ENCODE data around the gene SYTL3. TPM values are rescaled to one million over a fixed set of nuclear protein-coding genes. Genes with fewer than 3 reads are reported as not detected.

The SYTL3 gene
- total RNA-seq, 1 experiment from 2014 or later: 0.65 TPM

DNA sequence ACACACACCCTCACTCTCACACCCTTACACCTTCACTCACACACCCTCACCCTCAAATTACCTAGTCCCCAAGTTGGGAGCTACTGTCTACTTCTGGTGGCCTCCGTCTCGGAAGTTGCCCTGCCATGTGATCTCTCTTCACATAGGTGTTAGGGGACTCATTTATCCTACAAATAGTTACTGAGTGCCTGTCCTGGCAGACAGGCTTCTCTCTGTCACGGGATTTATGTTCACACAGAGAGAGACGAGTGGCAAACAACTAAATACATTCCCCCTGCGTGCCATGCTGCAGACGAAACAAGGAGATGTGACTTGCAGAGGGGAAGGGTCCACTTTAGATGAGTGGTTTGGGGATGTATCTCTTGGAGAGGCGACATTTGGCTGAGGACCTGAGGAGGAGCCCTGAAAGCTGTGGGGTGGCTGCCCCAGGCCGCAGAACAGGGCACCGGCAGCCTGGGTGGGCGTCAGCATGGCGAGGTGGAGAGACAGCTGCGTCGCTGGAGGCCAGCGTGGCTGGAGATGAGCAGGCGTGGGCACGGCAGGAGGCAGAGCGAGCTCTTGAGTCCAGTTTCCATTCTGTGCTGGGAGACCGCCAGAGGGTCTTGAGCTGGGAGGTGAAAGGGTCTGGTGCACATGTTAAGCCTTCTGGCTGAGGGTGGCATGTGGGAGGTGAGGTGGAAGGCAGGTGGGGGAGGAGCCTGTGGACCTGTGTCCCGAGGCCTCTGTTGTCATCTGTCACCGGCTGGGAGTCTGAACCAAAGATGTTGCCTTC, 22.5 kb upstream of the SYTL3 start:
- Mint-ChIP-seq H3K27ac (ENCODE audit: low read depth, unreplicated experiment) (no peak overlapping the region), H3K36me3 (ENCODE audit: insufficient read depth, unreplicated experiment) (peaks cover 76% of the 10 kb centered on the region), H3K4me1 (ENCODE audit: insufficient read depth, unreplicated experiment) (peaks cover 10% of the 10 kb centered on the region), H3K4me3 (ENCODE audit: unreplicated experiment) (no peak overlapping the region), H3K27me3 (ENCODE audit: insufficient read depth, unreplicated experiment) (no peaks in the 10 kb centered on the region), H3K9me3 (ENCODE audit: unreplicated experiment) (no peaks in the 10 kb centered on the region)
- no peak for DNase-seq (ENCODE audit: unreplicated experiment)
- CTCF ChIA-PET: no interaction called here
- BruUV-seq (replicated peaks): no TSS peak
- intact Hi-C loops (cut with micrococcal nuclease): no loop called here
- POLR2A ChIA-PET: interaction anchor here (6.5 kb wide), 1 partner anchor 15 kb away, joined by 41 read pairs; the partner anchor contains the start of gene DYNLT1
- TF ChIP-seq, protein P1, sequence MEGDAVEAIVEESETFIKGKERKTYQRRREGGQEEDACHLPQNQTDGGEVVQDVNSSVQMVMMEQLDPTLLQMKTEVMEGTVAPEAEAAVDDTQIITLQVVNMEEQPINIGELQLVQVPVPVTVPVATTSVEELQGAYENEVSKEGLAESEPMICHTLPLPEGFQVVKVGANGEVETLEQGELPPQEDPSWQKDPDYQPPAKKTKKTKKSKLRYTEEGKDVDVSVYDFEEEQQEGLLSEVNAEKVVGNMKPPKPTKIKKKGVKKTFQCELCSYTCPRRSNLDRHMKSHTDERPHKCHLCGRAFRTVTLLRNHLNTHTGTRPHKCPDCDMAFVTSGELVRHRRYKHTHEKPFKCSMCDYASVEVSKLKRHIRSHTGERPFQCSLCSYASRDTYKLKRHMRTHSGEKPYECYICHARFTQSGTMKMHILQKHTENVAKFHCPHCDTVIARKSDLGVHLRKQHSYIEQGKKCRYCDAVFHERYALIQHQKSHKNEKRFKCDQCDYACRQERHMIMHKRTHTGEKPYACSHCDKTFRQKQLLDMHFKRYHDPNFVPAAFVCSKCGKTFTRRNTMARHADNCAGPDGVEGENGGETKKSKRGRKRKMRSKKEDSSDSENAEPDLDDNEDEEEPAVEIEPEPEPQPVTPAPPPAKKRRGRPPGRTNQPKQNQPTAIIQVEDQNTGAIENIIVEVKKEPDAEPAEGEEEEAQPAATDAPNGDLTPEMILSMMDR (IDR thresholded peaks at IDR 0.05; ENCODE audit: unreplicated experiment): no peak

DNA sequence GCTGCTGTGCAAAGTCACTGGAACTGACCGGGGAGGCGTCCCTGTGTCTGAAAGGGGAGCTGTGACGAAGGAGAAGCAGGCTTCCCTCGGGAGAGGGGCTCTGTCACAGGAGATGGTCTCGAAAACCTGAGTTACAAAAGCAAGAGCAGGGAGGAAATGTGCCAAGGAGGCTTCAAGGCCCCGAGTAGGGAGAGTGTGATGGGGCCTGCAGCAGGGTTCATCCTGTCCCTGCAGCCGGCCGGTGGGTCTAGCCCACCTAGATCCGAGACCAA, 22.0 kb upstream of the SYTL3 start:
- ChIA-PET POLR2A (interaction anchor here (6.5 kb wide), 1 partner anchor 15 kb away, joined by 41 read pairs; the partner anchor contains the start of gene DYNLT1), CTCF (interaction anchor here (0.6 kb wide), 1 partner anchor 412 kb away, joined by 3 read pairs; no protein-coding TSS in a partner anchor)
- peaks cover 74% of the 10 kb centered on the region for H3K36me3 Mint-ChIP-seq (ENCODE audit: insufficient read depth, unreplicated experiment)
- no peak for DNase-seq (ENCODE audit: unreplicated experiment)
- no peak overlapping the region for H3K4me3 Mint-ChIP-seq (ENCODE audit: unreplicated experiment)
- intact Hi-C loops (cut with micrococcal nuclease): no loop called here
- TF ChIP-seq, protein P1 (IDR thresholded peaks at IDR 0.05; ENCODE audit: unreplicated experiment): no peak
- H3K27ac Mint-ChIP-seq (ENCODE audit: low read depth, unreplicated experiment): no peak overlapping the region
- H3K4me1 Mint-ChIP-seq (ENCODE audit: insufficient read depth, unreplicated experiment): peaks cover 13% of the 10 kb centered on the region
- H3K27me3 Mint-ChIP-seq (ENCODE audit: insufficient read depth, unreplicated experiment): no peaks in the 10 kb centered on the region
- BruUV-seq (replicated peaks): no TSS peak
- H3K9me3 Mint-ChIP-seq (ENCODE audit: unreplicated experiment): no peaks in the 10 kb centered on the region

DNA sequence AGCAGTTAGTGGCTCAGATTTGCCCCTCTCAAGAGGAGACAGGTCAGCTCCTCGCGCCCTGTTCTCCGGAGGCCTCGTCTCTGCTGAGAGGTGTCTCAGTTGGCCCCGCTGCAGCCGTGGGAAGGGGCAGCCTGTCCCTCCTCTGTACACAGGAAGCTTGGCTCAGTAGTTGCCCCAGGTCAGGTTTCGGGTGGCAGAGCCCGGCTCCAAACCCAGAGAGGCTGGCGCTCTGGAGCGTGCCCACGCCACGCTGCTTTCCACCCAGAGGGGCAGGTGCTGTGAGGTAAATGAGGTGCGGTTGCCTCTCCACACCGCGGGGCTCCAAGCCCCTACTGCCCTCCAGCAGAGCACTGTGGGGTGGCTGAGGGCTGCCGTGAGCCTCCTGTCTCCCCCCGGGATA, 21.3 kb upstream of the SYTL3 start:
- no peak overlapping the region for H3K27ac Mint-ChIP-seq (ENCODE audit: low read depth, unreplicated experiment)
- BruUV-seq (replicated peaks): no TSS peak
- CTCF ChIA-PET: interaction anchor here (0.6 to 0.7 kb wide), 2 partner anchors 22 to 413 kb away, joined by 3 to 4 read pairs; no protein-coding TSS in a partner anchor

More for the DNA sequence above, 21.3 kb upstream of the SYTL3 start:
- POLR2A ChIA-PET: interaction anchor here (6.5 kb wide), 1 partner anchor 14 kb away, joined by 41 read pairs; the partner anchor contains the start of gene DYNLT1
- H3K27me3 Mint-ChIP-seq (ENCODE audit: insufficient read depth, unreplicated experiment): no peaks in the 10 kb centered on the region
- H3K9me3 Mint-ChIP-seq (ENCODE audit: unreplicated experiment): no peaks in the 10 kb centered on the region
- peaks cover 72% of the 10 kb centered on the region for H3K36me3 Mint-ChIP-seq (ENCODE audit: insufficient read depth, unreplicated experiment)
- H3K4me1 Mint-ChIP-seq (ENCODE audit: insufficient read depth, unreplicated experiment): peaks cover 13% of the 10 kb centered on the region
- no peak overlapping the region for H3K4me3 Mint-ChIP-seq (ENCODE audit: unreplicated experiment)
- TF ChIP-seq, protein P1 (IDR thresholded peaks at IDR 0.05; ENCODE audit: unreplicated experiment): no peak
- no peak for DNase-seq (ENCODE audit: unreplicated experiment)
- intact Hi-C loops (cut with micrococcal nuclease): no loop called here

All from MCF 10A (cell line).